Glutamatergic neuron (in vitro differentiated cells): Measurements from ENCODE around the gene NAPG. TPM values are rescaled to one million over a fixed set of nuclear protein-coding genes. Genes with fewer than 3 reads are reported as not detected.
"Not testable (repeated sequence)": the region's sequence is repeated elsewhere in the genome, so short reads cannot be mapped to it uniquely, and the experiment has no call there.

Experiments used
- DNase-seq: peaks from one replicate; pipeline ENCODE4 v3.0.0; 2022
- H3K27ac Mint-ChIP-seq: one replicate; pipeline ENCODE4 v1.8.0; 2020; ENCODE audit warnings: mild to moderate bottlenecking, mixed read lengths, inconsistent platforms; ENCODE audit not compliant: unreplicated experiment
- H3K27me3 Mint-ChIP-seq: one replicate; pipeline ENCODE4 v1.8.0; 2020; ENCODE audit warnings: mild to moderate bottlenecking, moderate library complexity, mixed read lengths, inconsistent platforms; ENCODE audit not compliant: unreplicated experiment
- H3K36me3 Mint-ChIP-seq: one replicate; pipeline ENCODE4 v1.8.0; 2020; ENCODE audit warnings: mild to moderate bottlenecking, mixed read lengths, inconsistent platforms; ENCODE audit not compliant: unreplicated experiment
- H3K4me1 Mint-ChIP-seq: one replicate; pipeline ENCODE4 v1.8.0; 2020; ENCODE audit warnings: mild to moderate bottlenecking, low read depth, mixed read lengths, inconsistent platforms; ENCODE audit not compliant: unreplicated experiment
- H3K4me3 Mint-ChIP-seq: one replicate; pipeline ENCODE4 v1.8.0; 2020; ENCODE audit warnings: mild to moderate bottlenecking, mixed read lengths, inconsistent platforms; ENCODE audit not compliant: unreplicated experiment
- H3K9me3 Mint-ChIP-seq: one replicate; pipeline ENCODE4 v1.8.0; 2020; ENCODE audit warnings: mild to moderate bottlenecking, moderate library complexity, mixed read lengths, inconsistent platforms; ENCODE audit not compliant: unreplicated experiment
- total RNA-seq: library from RNA; stranded (reverse); fragmentation: NEBNext Ultra II Directional; extraction: Animal tissue kit (Norgen Biotek cat#: 25700); gene quantifications from one replicate; pipeline ENCODE4 v1.2.1, GENCODE V29; 2021; ENCODE audit not compliant: unreplicated experiment
- TF ChIP-seq, protein P1 (sequence below): fragments of 200-600 bp; sonication (generic); IDR thresholded peaks from one replicate; pipeline ENCODE4 v1.5.0; 2021; ENCODE audit not compliant: partially characterized antibody, unreplicated experiment

NAPG gene
- total RNA-seq, 1 donor from 2014 or later, result 69.7 TPM

- Mint-ChIP-seq H3K36me3 (no peaks in the 10 kb centered on the region), H3K4me1 (no peaks in the 10 kb centered on the region), H3K27me3 (no peaks in the 10 kb centered on the region), H3K27ac (no peak overlapping the region), H3K4me3 (no peak overlapping the region), H3K9me3 (no peaks in the 10 kb centered on the region)
- DNase-seq, result no peak
- TF ChIP-seq, protein P1, sequence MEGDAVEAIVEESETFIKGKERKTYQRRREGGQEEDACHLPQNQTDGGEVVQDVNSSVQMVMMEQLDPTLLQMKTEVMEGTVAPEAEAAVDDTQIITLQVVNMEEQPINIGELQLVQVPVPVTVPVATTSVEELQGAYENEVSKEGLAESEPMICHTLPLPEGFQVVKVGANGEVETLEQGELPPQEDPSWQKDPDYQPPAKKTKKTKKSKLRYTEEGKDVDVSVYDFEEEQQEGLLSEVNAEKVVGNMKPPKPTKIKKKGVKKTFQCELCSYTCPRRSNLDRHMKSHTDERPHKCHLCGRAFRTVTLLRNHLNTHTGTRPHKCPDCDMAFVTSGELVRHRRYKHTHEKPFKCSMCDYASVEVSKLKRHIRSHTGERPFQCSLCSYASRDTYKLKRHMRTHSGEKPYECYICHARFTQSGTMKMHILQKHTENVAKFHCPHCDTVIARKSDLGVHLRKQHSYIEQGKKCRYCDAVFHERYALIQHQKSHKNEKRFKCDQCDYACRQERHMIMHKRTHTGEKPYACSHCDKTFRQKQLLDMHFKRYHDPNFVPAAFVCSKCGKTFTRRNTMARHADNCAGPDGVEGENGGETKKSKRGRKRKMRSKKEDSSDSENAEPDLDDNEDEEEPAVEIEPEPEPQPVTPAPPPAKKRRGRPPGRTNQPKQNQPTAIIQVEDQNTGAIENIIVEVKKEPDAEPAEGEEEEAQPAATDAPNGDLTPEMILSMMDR, result no peak
Observed at GRCh38 chr18:10591896-10592295, 66.1 kb downstream of the NAPG start.

DNA sequence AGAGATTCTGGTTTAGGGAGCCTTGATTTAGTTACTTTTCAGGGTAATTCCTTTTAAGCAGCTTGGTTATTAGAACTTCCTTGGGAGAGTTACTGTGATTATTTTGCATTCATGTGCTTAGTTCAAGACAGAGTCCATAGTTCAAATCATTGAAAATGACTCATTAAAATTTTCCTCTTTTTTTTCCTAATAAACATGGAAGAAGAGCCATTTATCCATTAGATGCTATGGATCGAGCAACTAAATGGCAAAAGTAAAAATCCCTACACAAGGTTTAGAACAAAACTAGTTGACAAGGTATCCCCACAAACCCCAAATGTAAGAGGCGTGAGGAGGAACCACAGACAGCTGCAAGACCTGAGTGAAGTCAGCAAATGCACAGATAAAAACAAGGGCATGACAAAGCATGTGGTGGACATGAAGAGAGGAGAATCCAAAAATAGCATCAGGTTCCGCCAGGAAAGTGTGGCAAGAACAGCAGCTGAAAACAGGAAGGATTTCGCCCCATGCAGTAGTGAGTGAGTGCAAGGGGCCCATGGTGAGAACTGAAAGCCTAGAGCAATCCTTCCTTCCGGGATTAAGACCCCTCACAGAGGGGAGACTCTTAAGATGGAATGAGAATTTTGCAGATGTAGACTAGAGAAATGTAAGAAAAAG, 67.7 kb downstream of the NAPG start:
- H3K4me3 Mint-ChIP-seq, H3K4me1 Mint-ChIP-seq, H3K27me3 Mint-ChIP-seq, H3K9me3 Mint-ChIP-seq, H3K27ac Mint-ChIP-seq, H3K36me3 Mint-ChIP-seq, DNase-seq: not testable (repeated sequence)

DNA sequence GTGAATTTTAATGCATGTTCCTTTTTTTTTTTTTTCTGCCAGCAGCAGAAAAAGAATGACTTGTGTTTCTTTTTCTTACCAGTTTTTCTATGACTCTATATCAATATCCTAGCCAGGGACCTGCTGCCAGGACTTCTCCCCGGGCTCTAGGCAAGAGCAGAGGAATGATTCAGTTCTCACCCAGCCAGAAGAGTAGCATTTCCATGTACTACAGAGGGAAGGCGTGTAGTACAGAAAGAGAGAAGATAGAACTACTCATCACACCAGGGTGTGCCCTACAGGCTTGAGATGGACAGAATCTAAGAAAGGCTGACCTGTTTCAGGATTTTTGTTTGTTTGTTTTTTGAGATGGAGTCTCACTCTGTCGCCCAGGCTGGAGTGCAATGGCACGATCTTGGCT, 70.1 kb downstream of the NAPG start:
- H3K4me3 Mint-ChIP-seq, H3K36me3 Mint-ChIP-seq, H3K27ac Mint-ChIP-seq, H3K27me3 Mint-ChIP-seq, DNase-seq, H3K9me3 Mint-ChIP-seq, H3K4me1 Mint-ChIP-seq: not testable (repeated sequence)

DNA sequence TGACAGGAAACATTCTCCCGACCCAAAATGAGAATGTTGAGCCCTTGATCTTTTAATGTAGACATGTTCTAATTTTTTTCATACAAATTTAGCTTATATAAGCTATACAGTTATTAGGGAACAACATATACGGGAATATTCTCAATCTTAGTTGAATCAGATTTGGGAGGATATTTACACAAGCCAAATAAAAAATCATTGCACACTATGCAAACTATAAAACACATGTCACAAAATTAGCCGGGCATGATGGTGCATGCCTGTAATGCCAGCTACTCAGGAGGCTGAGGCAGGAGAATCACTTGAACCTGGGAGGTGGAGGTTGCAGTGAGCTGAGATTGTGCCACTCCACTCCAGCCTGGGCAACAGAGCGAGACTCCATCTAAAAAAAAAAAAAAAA, 71.9 kb downstream of the NAPG start:
- not testable (repeated sequence) for H3K9me3 Mint-ChIP-seq, H3K4me3 Mint-ChIP-seq, H3K4me1 Mint-ChIP-seq, DNase-seq, H3K36me3 Mint-ChIP-seq, H3K27me3 Mint-ChIP-seq, H3K27ac Mint-ChIP-seq

GRCh38 chr18:10600701-10601100, 74.9 kb downstream of the NAPG start:
- H3K27ac Mint-ChIP-seq, H3K4me1 Mint-ChIP-seq, DNase-seq, H3K4me3 Mint-ChIP-seq, H3K9me3 Mint-ChIP-seq, H3K27me3 Mint-ChIP-seq: not testable (repeated sequence)
- peaks cover 25% of the 10 kb centered on the region for H3K36me3 Mint-ChIP-seq

Other genes with a start within 250 kb of the NAPG start
- gene APCDD1, start 71.4 kb upstream of the NAPG start, total RNA-seq, result 171 TPM